NCI-H1436 treated with DMSO at 0.1 percent for 48 hours (cell line): Measurements from ENCODE around the gene ZFAND6.
"Not testable (repeated sequence)": the region's sequence is repeated elsewhere in the genome, so short reads cannot be mapped to it uniquely, and the experiment has no call there.

Experiments used
- DNase-seq: peaks from one replicate; lab custom pipeline; 2025; lab: John Stamatoyannopoulos, UW

The ZFAND6 gene

GRCh38 chr15:80099241-80099640, 39.8 kb downstream of the ZFAND6 start:
- DNase-seq = no peak

GRCh38 chr15:80099662-80100061, 40.2 kb downstream of the ZFAND6 start:
- DNase-seq = not testable (repeated sequence)

GRCh38 chr15:80100247-80100646, 40.8 kb downstream of the ZFAND6 start:
- no peak for DNase-seq

- DNase-seq = no peak
These were observed 45.7 kb downstream of the ZFAND6 start for GRCh38 chr15:80105193-80105592.

- no peak for DNase-seq
These were observed 46.1 kb downstream of the ZFAND6 start for GRCh38 chr15:80105595-80105994.

- DNase-seq = no peak
These were observed 46.6 kb downstream of the ZFAND6 start for GRCh38 chr15:80106051-80106450.

- DNase-seq = no peak
These were observed 47.7 kb downstream of the ZFAND6 start for GRCh38 chr15:80107204-80107603.

- no peak for DNase-seq
These were observed 48.3 kb downstream of the ZFAND6 start for GRCh38 chr15:80107774-80108173.

GRCh38 chr15:80109388-80109787, 49.9 kb downstream of the ZFAND6 start:
- no peak for DNase-seq

- no peak for DNase-seq
These were observed 51.4 kb downstream of the ZFAND6 start for GRCh38 chr15:80110920-80111319.

- no peak for DNase-seq
These were observed 54.6 kb downstream of the ZFAND6 start for GRCh38 chr15:80114114-80114513.

- DNase-seq = no peak
These were observed 55.5 kb downstream of the ZFAND6 start for GRCh38 chr15:80115021-80115420.

- DNase-seq = no peak
These were observed 59.5 kb downstream of the ZFAND6 start for GRCh38 chr15:80118956-80119355.

GRCh38 chr15:80120636-80121035, 61.2 kb downstream of the ZFAND6 start:
- no peak for DNase-seq

- no peak for DNase-seq
These were observed 62.1 kb downstream of the ZFAND6 start for GRCh38 chr15:80121546-80121945.

- no peak for DNase-seq
These were observed 63.6 kb downstream of the ZFAND6 start for GRCh38 chr15:80123034-80123433.

- DNase-seq = not testable (repeated sequence)
These were observed 67.8 kb downstream of the ZFAND6 start for GRCh38 chr15:80127253-80127652.

- DNase-seq = no peak
These were observed 68.4 kb downstream of the ZFAND6 start for GRCh38 chr15:80127911-80128310.

GRCh38 chr15:80132382-80132781, 72.9 kb downstream of the ZFAND6 start:
- no peak for DNase-seq

- no peak for DNase-seq
These were observed 77.4 kb downstream of the ZFAND6 start for GRCh38 chr15:80136854-80137253.

GRCh38 chr15:80138961-80139360, 79.5 kb downstream of the ZFAND6 start:
- DNase-seq = no peak

GRCh38 chr15:80140909-80141308, 81.4 kb downstream of the ZFAND6 start:
- no peak for DNase-seq

GRCh38 chr15:80141916-80142598, 82.6 kb downstream of the ZFAND6 start:
- DNase-seq = no peak

GRCh38 chr15:80142646-80143045, 83.2 kb downstream of the ZFAND6 start:
- DNase-seq = no peak
